K562 (cell line): Measurements from ENCODE around the gene ROR2.

Source experiments
- MAX ChIP-seq: sonication (generic); formaldehyde crosslinking; IDR thresholded peaks from 2 replicates; pipeline ENCODE4 v1.9.0; 2022; ENCODE audit warnings: mild to moderate bottlenecking, missing genetic modification reagents
- POLR2A ChIP-seq: fragments of 450-650 bp; conservative IDR thresholded peaks from 2 replicates; pipeline ENCODE4 v1.6.1; 2016
- PTBP1 ChIP-seq: fragments of 200-400 bp; formaldehyde crosslinking; IDR thresholded peaks from 2 replicates; pipeline ENCODE4 v1.6.1; 2017; ENCODE audit warnings: low read depth, low read length
- SRSF3 ChIP-seq: fragments of 200-400 bp; formaldehyde crosslinking; IDR thresholded peaks from 2 replicates; pipeline ENCODE4 v1.6.1; 2016; ENCODE audit warnings: mild to moderate bottlenecking, low read length, moderate library complexity; ENCODE audit not compliant: insufficient read depth
- ZNF717 ChIP-seq: fragments of 250-450 bp; sonication (Bioruptor Pico); IDR thresholded peaks from 2 replicates; pipeline ENCODE4 v1.5.0; 2021
- TF ChIP-seq, protein P1 (sequence below), 3 experiments: IDR thresholded peaks in 2 of 3; conservative IDR thresholded peaks in 1 of 3; 2 replicates each; pipeline ENCODE4 v1.5.1; 2011 to 2012; ENCODE audit warnings: low read length in 3 of 3, mild to moderate bottlenecking in 3 of 3, control low read depth in 2 of 3, improper control_type of control experiment in 1 of 3, inconsistent platforms in 1 of 3, low read depth in 1 of 3, mixed read lengths in 1 of 3, moderate library complexity in 1 of 3; ENCODE audit not compliant: insufficient read depth in 2 of 3
- TF ChIP-seq, protein P2 (sequence below): sonication (generic); formaldehyde crosslinking; IDR thresholded peaks from 2 replicates; pipeline ENCODE4 v1.5.0; 2020; ENCODE audit warnings: missing genetic modification reagents

- TF ChIP-seq ZNF717, result no peak
- TF ChIP-seq, protein P1, sequence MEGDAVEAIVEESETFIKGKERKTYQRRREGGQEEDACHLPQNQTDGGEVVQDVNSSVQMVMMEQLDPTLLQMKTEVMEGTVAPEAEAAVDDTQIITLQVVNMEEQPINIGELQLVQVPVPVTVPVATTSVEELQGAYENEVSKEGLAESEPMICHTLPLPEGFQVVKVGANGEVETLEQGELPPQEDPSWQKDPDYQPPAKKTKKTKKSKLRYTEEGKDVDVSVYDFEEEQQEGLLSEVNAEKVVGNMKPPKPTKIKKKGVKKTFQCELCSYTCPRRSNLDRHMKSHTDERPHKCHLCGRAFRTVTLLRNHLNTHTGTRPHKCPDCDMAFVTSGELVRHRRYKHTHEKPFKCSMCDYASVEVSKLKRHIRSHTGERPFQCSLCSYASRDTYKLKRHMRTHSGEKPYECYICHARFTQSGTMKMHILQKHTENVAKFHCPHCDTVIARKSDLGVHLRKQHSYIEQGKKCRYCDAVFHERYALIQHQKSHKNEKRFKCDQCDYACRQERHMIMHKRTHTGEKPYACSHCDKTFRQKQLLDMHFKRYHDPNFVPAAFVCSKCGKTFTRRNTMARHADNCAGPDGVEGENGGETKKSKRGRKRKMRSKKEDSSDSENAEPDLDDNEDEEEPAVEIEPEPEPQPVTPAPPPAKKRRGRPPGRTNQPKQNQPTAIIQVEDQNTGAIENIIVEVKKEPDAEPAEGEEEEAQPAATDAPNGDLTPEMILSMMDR (IDR thresholded peaks at IDR 0.05 in 2 of 3, conservative IDR thresholded peaks at IDR 0.05 in 1 of 3; ENCODE audit: insufficient read depth in 2 of 3, low read depth in 1 of 3, low read length in 3 of 3), result no peak
- TF ChIP-seq POLR2A, result no peak
- no peak for TF ChIP-seq MAX (CRISPR knock-in tag)
- TF ChIP-seq, protein P2, sequence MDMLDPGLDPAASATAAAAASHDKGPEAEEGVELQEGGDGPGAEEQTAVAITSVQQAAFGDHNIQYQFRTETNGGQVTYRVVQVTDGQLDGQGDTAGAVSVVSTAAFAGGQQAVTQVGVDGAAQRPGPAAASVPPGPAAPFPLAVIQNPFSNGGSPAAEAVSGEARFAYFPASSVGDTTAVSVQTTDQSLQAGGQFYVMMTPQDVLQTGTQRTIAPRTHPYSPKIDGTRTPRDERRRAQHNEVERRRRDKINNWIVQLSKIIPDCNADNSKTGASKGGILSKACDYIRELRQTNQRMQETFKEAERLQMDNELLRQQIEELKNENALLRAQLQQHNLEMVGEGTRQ (CRISPR knock-in tag), result no peak
- no peak for TF ChIP-seq PTBP1
- no peak for TF ChIP-seq SRSF3
These were observed 188.7 kb downstream of the ROR2 start for GRCh38 chr9:91761362-91761761.
